GM12873 (cell line): ENCODE data around the gene DYNLL2.

Experiments
- CTCF ChIP-seq: IDR thresholded peaks from 2 replicates; pipeline ENCODE4 v1.5.1; 2012; ENCODE audit warnings: low read depth, mild to moderate bottlenecking, moderate library complexity, low read length, control low read depth; ENCODE audit not compliant: insufficient read depth; ENCODE audit errors: missing control alignments

DYNLL2 gene

GRCh38 chr17:58047376-58048150 is 35.7 kb upstream of the DYNLL2 start:
- TF ChIP-seq CTCF = no peak

GRCh38 chr17:58049533-58049932 is 33.7 kb upstream of the DYNLL2 start:
- TF ChIP-seq CTCF = no peak

GRCh38 chr17:58050966-58051365 is 32.3 kb upstream of the DYNLL2 start:
- TF ChIP-seq CTCF = no peak

- TF ChIP-seq CTCF = no peak
These were observed 31.8 kb upstream of the DYNLL2 start for GRCh38 chr17:58051468-58051867.

GRCh38 chr17:58052407-58052806 is 30.8 kb upstream of the DYNLL2 start:
- TF ChIP-seq CTCF = no peak

GRCh38 chr17:58052945-58053715 is 30.1 kb upstream of the DYNLL2 start:
- no peak for TF ChIP-seq CTCF

- TF ChIP-seq CTCF = no peak
These were observed 28.6 kb upstream of the DYNLL2 start for GRCh38 chr17:58054641-58055040.
